H1 (cell line): ENCODE results near the gene NSF.
"Not testable (repeated sequence)": the region's sequence is repeated elsewhere in the genome, so short reads cannot be mapped to it uniquely, and the experiment has no call there.

Source experiments
- CBX8 ChIP-seq: fragments of 300-800, 300-1000 bp; sonication (generic); IDR thresholded peaks from 2 replicates; pipeline ENCODE4 v1.7.1; 2016; ENCODE audit warnings: low read depth, low read length, borderline replicate concordance
- CHD2 ChIP-seq: IDR thresholded peaks from 2 replicates; pipeline ENCODE4 v1.6.1; 2012; ENCODE audit warnings: low read length, improper control_type of control experiment
- EP300 ChIP-seq, 2 experiments: IDR thresholded peaks; 1 replicate in 1 of 2; 2 replicates in 1 of 2; pipeline ENCODE4 v1.6.1; 2011 to 2012; ENCODE audit warnings: low read depth in 2 of 2, low read length in 2 of 2, mild to moderate bottlenecking in 2 of 2, borderline replicate concordance in 1 of 2, inconsistent platforms in 1 of 2, moderate library complexity in 1 of 2
- JUND ChIP-seq: IDR thresholded peaks from 2 replicates; pipeline ENCODE4 v1.6.1; 2011; ENCODE audit warnings: mild to moderate bottlenecking, improper control_type of control experiment, low read length
- POLR2A ChIP-seq, 2 experiments: IDR thresholded peaks; 1 replicate in 1 of 2; 2 replicates in 1 of 2; pipeline ENCODE4 v1.6.1; 2011; ENCODE audit warnings: low read depth in 2 of 2, low read length in 2 of 2, mild to moderate bottlenecking in 2 of 2; ENCODE audit errors: control extremely low read depth in 1 of 2
- TCF12 ChIP-seq: IDR thresholded peaks from 2 replicates; pipeline ENCODE4 v1.6.1; 2011; ENCODE audit warnings: low read depth, mild to moderate bottlenecking, low read length
- TF ChIP-seq, protein P1 (sequence below): fragments of 300-600 bp; sonication (generic); IDR thresholded peaks from 2 replicates; pipeline ENCODE4 v1.7.1; 2012; ENCODE audit warnings: low read length, moderate library complexity, mild to moderate bottlenecking, inconsistent platforms; ENCODE audit not compliant: insufficient replicate concordance
- TF ChIP-seq, protein P2 (sequence below), 3 experiments: IDR thresholded peaks; 1 replicate in 2 of 3; 2 replicates in 1 of 3; pipeline versions ENCODE4 v1.5.1 to v1.6.1; 2011; ENCODE audit warnings: low read length in 3 of 3, mild to moderate bottlenecking in 3 of 3, inconsistent platforms in 2 of 3, low read depth in 1 of 3, moderate library complexity in 1 of 3; ENCODE audit not compliant: insufficient read depth in 1 of 3; ENCODE audit errors: control extremely low read depth in 1 of 3
- TF ChIP-seq, protein P3 (sequence below): IDR thresholded peaks from 2 replicates; pipeline ENCODE4 v1.6.1; 2011; ENCODE audit warnings: low read length, improper control_type of control experiment

DNA sequence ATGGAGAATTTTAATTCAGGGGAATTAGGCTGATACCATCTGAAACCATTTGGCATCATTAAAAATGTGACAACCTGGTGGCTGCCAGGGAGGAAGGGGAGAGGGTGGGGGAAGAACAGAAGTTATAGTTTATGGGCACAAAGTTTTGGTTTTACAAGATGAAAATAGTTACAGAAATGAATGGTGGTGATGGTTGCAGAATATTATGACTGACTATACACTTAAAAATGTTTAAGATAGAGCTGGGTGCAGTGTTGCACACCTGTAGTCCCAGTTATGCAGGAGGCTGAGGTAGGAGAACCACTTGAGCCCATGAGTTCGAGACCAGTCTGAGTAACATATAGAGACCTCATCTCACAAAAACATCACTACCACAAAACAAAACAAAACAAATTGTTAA lies 23.5 kb upstream of the NSF start:
- TF ChIP-seq, protein P1, sequence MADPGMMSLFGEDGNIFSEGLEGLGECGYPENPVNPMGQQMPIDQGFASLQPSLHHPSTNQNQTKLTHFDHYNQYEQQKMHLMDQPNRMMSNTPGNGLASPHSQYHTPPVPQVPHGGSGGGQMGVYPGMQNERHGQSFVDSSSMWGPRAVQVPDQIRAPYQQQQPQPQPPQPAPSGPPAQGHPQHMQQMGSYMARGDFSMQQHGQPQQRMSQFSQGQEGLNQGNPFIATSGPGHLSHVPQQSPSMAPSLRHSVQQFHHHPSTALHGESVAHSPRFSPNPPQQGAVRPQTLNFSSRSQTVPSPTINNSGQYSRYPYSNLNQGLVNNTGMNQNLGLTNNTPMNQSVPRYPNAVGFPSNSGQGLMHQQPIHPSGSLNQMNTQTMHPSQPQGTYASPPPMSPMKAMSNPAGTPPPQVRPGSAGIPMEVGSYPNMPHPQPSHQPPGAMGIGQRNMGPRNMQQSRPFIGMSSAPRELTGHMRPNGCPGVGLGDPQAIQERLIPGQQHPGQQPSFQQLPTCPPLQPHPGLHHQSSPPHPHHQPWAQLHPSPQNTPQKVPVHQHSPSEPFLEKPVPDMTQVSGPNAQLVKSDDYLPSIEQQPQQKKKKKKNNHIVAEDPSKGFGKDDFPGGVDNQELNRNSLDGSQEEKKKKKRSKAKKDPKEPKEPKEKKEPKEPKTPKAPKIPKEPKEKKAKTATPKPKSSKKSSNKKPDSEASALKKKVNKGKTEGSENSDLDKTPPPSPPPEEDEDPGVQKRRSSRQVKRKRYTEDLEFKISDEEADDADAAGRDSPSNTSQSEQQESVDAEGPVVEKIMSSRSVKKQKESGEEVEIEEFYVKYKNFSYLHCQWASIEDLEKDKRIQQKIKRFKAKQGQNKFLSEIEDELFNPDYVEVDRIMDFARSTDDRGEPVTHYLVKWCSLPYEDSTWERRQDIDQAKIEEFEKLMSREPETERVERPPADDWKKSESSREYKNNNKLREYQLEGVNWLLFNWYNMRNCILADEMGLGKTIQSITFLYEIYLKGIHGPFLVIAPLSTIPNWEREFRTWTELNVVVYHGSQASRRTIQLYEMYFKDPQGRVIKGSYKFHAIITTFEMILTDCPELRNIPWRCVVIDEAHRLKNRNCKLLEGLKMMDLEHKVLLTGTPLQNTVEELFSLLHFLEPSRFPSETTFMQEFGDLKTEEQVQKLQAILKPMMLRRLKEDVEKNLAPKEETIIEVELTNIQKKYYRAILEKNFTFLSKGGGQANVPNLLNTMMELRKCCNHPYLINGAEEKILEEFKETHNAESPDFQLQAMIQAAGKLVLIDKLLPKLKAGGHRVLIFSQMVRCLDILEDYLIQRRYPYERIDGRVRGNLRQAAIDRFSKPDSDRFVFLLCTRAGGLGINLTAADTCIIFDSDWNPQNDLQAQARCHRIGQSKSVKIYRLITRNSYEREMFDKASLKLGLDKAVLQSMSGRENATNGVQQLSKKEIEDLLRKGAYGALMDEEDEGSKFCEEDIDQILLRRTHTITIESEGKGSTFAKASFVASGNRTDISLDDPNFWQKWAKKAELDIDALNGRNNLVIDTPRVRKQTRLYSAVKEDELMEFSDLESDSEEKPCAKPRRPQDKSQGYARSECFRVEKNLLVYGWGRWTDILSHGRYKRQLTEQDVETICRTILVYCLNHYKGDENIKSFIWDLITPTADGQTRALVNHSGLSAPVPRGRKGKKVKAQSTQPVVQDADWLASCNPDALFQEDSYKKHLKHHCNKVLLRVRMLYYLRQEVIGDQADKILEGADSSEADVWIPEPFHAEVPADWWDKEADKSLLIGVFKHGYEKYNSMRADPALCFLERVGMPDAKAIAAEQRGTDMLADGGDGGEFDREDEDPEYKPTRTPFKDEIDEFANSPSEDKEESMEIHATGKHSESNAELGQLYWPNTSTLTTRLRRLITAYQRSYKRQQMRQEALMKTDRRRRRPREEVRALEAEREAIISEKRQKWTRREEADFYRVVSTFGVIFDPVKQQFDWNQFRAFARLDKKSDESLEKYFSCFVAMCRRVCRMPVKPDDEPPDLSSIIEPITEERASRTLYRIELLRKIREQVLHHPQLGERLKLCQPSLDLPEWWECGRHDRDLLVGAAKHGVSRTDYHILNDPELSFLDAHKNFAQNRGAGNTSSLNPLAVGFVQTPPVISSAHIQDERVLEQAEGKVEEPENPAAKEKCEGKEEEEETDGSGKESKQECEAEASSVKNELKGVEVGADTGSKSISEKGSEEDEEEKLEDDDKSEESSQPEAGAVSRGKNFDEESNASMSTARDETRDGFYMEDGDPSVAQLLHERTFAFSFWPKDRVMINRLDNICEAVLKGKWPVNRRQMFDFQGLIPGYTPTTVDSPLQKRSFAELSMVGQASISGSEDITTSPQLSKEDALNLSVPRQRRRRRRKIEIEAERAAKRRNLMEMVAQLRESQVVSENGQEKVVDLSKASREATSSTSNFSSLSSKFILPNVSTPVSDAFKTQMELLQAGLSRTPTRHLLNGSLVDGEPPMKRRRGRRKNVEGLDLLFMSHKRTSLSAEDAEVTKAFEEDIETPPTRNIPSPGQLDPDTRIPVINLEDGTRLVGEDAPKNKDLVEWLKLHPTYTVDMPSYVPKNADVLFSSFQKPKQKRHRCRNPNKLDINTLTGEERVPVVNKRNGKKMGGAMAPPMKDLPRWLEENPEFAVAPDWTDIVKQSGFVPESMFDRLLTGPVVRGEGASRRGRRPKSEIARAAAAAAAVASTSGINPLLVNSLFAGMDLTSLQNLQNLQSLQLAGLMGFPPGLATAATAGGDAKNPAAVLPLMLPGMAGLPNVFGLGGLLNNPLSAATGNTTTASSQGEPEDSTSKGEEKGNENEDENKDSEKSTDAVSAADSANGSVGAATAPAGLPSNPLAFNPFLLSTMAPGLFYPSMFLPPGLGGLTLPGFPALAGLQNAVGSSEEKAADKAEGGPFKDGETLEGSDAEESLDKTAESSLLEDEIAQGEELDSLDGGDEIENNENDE, result not testable (repeated sequence)
- TF ChIP-seq, protein P2, sequence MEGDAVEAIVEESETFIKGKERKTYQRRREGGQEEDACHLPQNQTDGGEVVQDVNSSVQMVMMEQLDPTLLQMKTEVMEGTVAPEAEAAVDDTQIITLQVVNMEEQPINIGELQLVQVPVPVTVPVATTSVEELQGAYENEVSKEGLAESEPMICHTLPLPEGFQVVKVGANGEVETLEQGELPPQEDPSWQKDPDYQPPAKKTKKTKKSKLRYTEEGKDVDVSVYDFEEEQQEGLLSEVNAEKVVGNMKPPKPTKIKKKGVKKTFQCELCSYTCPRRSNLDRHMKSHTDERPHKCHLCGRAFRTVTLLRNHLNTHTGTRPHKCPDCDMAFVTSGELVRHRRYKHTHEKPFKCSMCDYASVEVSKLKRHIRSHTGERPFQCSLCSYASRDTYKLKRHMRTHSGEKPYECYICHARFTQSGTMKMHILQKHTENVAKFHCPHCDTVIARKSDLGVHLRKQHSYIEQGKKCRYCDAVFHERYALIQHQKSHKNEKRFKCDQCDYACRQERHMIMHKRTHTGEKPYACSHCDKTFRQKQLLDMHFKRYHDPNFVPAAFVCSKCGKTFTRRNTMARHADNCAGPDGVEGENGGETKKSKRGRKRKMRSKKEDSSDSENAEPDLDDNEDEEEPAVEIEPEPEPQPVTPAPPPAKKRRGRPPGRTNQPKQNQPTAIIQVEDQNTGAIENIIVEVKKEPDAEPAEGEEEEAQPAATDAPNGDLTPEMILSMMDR (IDR thresholded peaks at IDR 0.05; ENCODE audit: control extremely low read depth in 1 of 3, insufficient read depth in 1 of 3, low read depth in 1 of 3, low read length in 3 of 3), result not testable (repeated sequence)
- not testable (repeated sequence) for TF ChIP-seq POLR2A (IDR thresholded peaks at IDR 0.05; ENCODE audit: control extremely low read depth in 1 of 2, low read depth in 2 of 2, low read length in 2 of 2); CHD2; EP300 (IDR thresholded peaks at IDR 0.05; ENCODE audit: borderline replicate concordance in 1 of 2, low read depth in 2 of 2, low read length in 2 of 2); JUND; TCF12; CBX8
- TF ChIP-seq, protein P3, sequence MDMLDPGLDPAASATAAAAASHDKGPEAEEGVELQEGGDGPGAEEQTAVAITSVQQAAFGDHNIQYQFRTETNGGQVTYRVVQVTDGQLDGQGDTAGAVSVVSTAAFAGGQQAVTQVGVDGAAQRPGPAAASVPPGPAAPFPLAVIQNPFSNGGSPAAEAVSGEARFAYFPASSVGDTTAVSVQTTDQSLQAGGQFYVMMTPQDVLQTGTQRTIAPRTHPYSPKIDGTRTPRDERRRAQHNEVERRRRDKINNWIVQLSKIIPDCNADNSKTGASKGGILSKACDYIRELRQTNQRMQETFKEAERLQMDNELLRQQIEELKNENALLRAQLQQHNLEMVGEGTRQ, result not testable (repeated sequence)
